Neuron (in vitro differentiated cells): ENCODE measurements around the gene SYT1.
"Not testable (repeated sequence)": the region's sequence is repeated elsewhere in the genome, so short reads cannot be mapped to it uniquely, and the experiment has no call there.

Experiments used
- H2AFZ ChIP-seq: one replicate; pipeline ENCODE4 v1.6.1; 2013; ENCODE audit warnings: low read depth, mild to moderate bottlenecking, inconsistent platforms, low read length, moderate library complexity
- H3K27me3 ChIP-seq: one replicate; pipeline ENCODE4 v1.6.1; 2013; ENCODE audit warnings: low read length; ENCODE audit not compliant: insufficient read depth
- H3K36me3 ChIP-seq: one replicate; pipeline ENCODE4 v1.6.1; 2013; ENCODE audit warnings: low read length; ENCODE audit not compliant: insufficient read depth
- H3K4me1 ChIP-seq: one replicate; pipeline ENCODE4 v1.6.1; 2013; ENCODE audit warnings: low read length; ENCODE audit not compliant: insufficient read depth
- H3K4me3 ChIP-seq: 2 replicates; pipeline ENCODE4 v1.5.1; 2013; ENCODE audit warnings: mild to moderate bottlenecking, low read length, moderate library complexity
- H3K9me3 ChIP-seq: one replicate; pipeline ENCODE4 v1.6.1; 2013; ENCODE audit warnings: low read length

SYT1 gene

DNA sequence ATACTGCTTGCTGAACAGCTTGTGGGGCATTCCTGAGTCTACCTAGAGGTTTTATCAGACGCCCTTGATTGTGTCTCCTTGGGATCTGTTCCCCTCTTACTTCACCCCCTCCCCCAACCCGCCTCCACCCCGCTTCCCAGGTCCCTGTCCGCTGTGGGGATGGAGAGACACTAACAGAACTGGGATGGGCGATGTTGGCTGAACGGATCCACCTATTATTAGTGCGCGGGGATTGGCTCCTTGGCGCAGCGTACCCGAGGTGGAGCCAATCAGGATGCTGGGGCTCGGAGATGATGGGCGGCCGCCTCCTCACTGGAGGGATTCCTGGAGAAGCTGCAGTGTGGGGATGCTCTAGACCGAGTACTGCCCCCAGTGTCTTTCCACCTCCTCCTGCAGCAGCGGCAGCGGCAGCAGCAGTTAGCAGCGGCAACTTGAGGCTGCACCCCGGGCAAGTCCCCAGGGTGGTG lies at the start of gene SYT1:
TSS of gene SYT1 (plus strand) at position 372 of the 467 bp plus-strand sequence.
- H3K36me3 ChIP-seq, result no peaks in the 10 kb centered on the region
- no peaks in the 10 kb centered on the region for H3K9me3 ChIP-seq
- peak within 1 kb of the TSS; percentile 99 for H2AFZ ChIP-seq
- peak within 1 kb of the TSS; percentile 91 for H3K4me3 ChIP-seq
- H3K4me1 ChIP-seq, result peaks cover 32% of the 10 kb centered on the region
- H3K27me3 ChIP-seq, result no peaks in the 10 kb centered on the region

- no peaks in the 10 kb centered on the region for H3K9me3 ChIP-seq
- H3K4me3 ChIP-seq, result no peak overlapping the region
- H3K4me1 ChIP-seq, result no peaks in the 10 kb centered on the region
- H2AFZ ChIP-seq, result no peak overlapping the region
- H3K27me3 ChIP-seq, result no peaks in the 10 kb centered on the region
- H3K36me3 ChIP-seq, result no peaks in the 10 kb centered on the region
Observed at GRCh38 chr12:78818487-78818886, 46.1 kb upstream of the SYT1 start.

DNA sequence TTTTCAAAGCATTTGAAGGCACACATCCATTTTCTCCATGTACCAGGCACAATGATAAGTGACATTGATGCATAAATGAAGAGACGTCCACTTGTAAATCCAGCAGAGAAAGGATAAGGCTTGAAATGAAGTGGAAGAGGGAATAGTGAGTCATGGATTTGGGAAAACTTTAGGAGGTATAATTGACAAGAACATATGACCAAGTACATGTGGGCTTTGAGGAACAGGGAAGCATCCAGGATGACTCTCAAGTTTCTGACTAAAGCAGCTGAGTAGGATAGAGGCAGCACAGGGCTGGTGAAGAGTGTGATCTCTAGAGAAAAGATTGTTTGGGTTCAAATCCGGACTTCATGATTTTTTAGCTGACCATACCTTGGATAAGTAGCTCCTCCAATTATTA lies 43.6 kb upstream of the SYT1 start:
- Histone ChIP-seq H3K27me3 (no peaks in the 10 kb centered on the region), H3K36me3 (no peaks in the 10 kb centered on the region), H3K9me3 (no peaks in the 10 kb centered on the region), H3K4me1 (no peaks in the 10 kb centered on the region), H2AFZ (no peak overlapping the region), H3K4me3 (no peak overlapping the region)

GRCh38 chr12:78824918-78825317 lies 39.7 kb upstream of the SYT1 start:
- Histone ChIP-seq H3K27me3 (no peaks in the 10 kb centered on the region), H3K4me1 (no peaks in the 10 kb centered on the region), H2AFZ (no peak overlapping the region), H3K9me3 (no peaks in the 10 kb centered on the region), H3K36me3 (no peaks in the 10 kb centered on the region), H3K4me3 (no peak overlapping the region)

- Histone ChIP-seq H2AFZ (no peak overlapping the region), H3K27me3 (no peaks in the 10 kb centered on the region), H3K9me3 (no peaks in the 10 kb centered on the region), H3K4me1 (no peaks in the 10 kb centered on the region), H3K4me3 (no peak overlapping the region), H3K36me3 (no peaks in the 10 kb centered on the region)
Observed at GRCh38 chr12:78829690-78830089, 34.9 kb upstream of the SYT1 start.

GRCh38 chr12:78835493-78835892 lies 29.1 kb upstream of the SYT1 start:
- H2AFZ ChIP-seq, result no peak overlapping the region
- H3K4me1 ChIP-seq, result no peaks in the 10 kb centered on the region
- H3K36me3 ChIP-seq, result no peaks in the 10 kb centered on the region
- no peak overlapping the region for H3K4me3 ChIP-seq
- no peaks in the 10 kb centered on the region for H3K9me3 ChIP-seq
- no peaks in the 10 kb centered on the region for H3K27me3 ChIP-seq

- H2AFZ ChIP-seq, H3K4me3 ChIP-seq, H3K36me3 ChIP-seq, H3K27me3 ChIP-seq, H3K4me1 ChIP-seq, H3K9me3 ChIP-seq: not testable (repeated sequence)
Observed at GRCh38 chr12:78840518-78841019, 24.0 kb upstream of the SYT1 start.

DNA sequence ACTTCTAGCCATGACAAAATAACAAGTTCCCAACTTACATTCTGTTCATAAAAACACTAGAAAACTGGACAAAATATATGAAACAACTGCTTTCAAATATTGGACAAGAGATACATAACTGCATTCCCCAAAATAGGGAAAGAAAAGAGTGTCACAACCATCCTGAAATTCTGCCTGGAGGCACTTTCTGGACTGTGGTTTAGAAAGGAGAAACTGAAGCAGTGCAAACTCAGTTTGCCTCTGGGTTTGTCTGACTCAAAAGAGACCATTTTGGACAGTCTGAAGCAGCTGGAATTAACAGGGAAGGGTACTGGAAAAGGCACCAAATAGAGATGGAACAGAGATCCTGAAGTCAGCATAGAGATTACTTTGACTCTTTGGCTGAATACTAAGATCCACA lies 11.3 kb upstream of the SYT1 start:
- Histone ChIP-seq H3K4me3 (no peak overlapping the region), H3K4me1 (no peaks in the 10 kb centered on the region), H3K27me3 (no peaks in the 10 kb centered on the region), H3K9me3 (no peaks in the 10 kb centered on the region), H3K36me3 (no peaks in the 10 kb centered on the region), H2AFZ (peak overlapping the region; percentile 86)

DNA sequence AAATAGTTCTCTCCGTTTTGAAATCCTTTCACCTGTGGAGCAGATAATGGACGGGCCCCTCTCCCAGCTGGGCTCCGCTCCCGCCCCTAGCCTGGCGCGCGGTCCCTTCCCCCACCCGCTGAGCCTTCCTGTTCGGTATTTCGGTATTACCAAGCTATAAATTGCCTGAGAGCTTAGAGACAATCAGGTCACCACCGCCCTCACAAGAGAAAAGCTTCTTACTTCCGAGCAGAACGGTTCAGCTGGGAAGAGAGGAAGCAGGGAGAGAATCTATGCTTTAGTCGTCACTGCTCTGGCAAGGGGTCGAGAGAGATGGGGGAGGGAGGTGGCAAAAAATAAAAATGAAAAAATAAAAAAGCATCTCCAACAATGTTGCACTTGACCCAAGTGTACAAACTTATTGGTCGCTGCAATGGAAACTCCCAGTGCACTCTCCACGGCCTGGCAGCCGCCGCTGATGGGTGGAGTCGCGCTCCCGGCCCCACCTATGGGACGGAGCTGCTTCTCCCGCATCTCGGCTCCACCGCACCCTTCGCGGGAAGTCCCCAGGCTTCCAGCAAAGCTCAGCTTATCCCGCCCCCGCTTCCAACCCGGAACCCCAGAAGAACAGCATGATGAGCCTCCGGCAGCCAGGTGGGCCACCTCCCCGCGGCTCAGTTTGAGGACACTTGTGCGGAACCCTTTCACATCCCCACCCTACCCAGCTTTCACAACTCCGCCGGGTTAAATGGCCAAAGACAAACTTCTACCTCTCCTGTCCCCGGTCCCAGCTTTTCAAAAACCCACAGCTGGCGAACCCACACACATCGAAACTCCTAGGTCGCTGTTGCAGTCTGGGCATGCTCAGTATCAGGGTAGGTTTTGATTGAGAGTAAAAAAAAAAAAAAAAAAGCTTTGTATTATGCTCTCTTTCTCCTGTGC lies 832 bp upstream of the SYT1 start:
- Histone ChIP-seq H2AFZ (peak overlapping the region; percentile 99), H3K36me3 (no peaks in the 10 kb centered on the region)

DNA sequence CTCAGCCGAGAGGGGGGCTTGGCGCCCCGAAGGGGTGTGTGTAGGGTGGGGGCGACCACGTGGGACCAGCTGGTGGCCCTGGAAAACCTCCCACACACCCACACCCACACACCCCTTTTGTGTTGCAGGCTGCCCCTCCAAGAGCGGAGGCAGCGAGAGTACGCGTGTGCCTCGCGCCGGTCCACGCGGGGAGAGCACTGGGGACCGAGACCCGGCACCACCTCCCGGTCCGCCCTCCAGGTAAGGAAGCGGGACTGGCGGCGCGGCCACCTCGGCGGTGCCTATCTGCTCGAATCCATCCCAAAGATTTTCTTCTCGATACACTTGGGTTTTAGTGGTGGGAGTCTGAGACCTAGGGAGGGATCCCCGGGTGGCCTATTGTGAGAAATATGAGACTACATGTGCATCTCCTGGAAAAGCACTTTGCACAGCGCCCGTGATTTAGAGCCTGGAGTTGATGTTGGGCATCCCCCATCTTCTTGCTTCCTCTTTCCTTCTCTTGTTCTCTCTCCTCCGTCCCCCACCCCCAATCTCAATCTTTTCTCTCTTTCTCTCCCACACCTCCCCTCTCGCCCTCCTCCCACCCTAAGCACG lies 393 bp downstream of the SYT1 start:
- no peaks in the 10 kb centered on the region for H3K9me3 ChIP-seq
- peak overlapping the region; percentile 75 for H2AFZ ChIP-seq
- no peaks in the 10 kb centered on the region for H3K36me3 ChIP-seq
- H3K4me3 ChIP-seq, result peak overlapping the region; percentile 91
- H3K27me3 ChIP-seq, result no peaks in the 10 kb centered on the region
- H3K4me1 ChIP-seq, result peaks cover 32% of the 10 kb centered on the region

More for the DNA sequence above, 832 bp upstream of the SYT1 start:
- Histone ChIP-seq H3K27me3 (no peaks in the 10 kb centered on the region), H3K9me3 (no peaks in the 10 kb centered on the region), H3K4me1 (peaks cover 32% of the 10 kb centered on the region), H3K4me3 (peak overlapping the region; percentile 91)

DNA sequence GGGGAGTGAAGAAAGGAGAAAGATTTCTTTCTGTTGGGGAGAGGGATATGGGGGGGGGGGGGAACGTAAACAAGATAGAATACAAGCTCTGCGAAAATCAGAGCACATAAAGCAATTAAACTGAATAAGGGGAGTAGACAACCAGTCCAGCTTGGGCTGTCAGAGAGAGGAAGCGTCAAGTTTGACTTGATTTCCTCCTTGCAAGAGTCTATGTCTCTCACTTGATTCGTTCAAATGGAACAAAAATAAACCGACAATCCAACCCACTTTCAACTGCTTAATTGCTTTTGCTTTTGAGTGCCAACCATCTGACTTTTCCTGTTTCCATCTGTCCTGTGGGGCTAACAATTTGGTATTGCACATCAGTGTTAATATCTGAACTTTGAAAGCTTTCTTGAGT lies 942 bp downstream of the SYT1 start:
- peak overlapping the region; percentile 91 for H3K4me3 ChIP-seq

DNA sequence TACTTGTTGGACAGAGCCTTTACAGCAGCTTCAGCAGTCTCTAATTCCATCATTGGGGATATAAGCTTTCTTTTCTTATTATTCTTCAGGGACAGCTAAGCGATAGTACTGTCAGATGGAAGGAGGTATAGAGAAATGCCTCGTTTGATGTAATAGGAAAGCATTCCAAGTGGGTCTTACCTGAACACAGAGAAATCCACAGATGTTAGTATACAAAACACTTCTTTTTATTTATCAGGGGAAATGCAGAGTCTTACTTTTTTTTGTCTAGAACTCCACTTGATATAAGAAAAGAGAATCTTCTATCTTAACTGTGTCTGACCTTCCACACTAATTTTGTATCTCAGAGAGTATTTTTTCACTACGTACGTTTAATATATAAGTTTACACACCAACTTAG lies 1.9 kb downstream of the SYT1 start:
- Histone ChIP-seq H3K36me3 (no peaks in the 10 kb centered on the region), H2AFZ (no peak overlapping the region), H3K9me3 (no peaks in the 10 kb centered on the region), H3K4me1 (peaks cover 35% of the 10 kb centered on the region), H3K4me3 (peak overlapping the region; percentile 91), H3K27me3 (no peaks in the 10 kb centered on the region)

More for the DNA sequence above, 942 bp downstream of the SYT1 start:
- Histone ChIP-seq H3K9me3 (no peaks in the 10 kb centered on the region), H3K4me1 (peaks cover 32% of the 10 kb centered on the region), H2AFZ (peak overlapping the region; percentile 75), H3K36me3 (no peaks in the 10 kb centered on the region), H3K27me3 (no peaks in the 10 kb centered on the region)

DNA sequence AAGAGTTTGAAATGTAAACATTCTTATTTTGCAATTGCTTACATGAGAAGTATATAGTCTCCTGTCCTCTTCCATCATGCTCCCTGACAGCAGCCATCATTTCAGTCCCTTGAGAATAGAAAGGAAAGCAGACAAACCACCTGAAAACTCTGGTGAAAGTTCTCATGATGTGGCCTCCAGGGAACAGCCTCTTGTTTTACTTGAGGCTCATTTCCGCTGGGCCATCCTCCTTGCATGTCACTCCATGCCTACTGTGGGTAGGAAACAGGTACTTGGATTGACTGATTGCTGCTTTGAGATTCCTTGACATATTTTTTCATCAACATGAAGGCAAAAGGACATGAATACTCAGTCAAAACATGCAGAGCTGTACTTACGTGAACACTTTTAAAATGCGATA lies 6.0 kb downstream of the SYT1 start:
- Histone ChIP-seq H3K27me3 (no peaks in the 10 kb centered on the region), H3K36me3 (peaks cover 2% of the 10 kb centered on the region), H2AFZ (no peak overlapping the region), H3K9me3 (no peaks in the 10 kb centered on the region), H3K4me1 (peaks cover 40% of the 10 kb centered on the region), H3K4me3 (no peak overlapping the region)
